Lung microvascular endothelial cell (primary cell): ENCODE data around the gene IQGAP2. TPM values are rescaled to one million over a fixed set of nuclear protein-coding genes. Genes with fewer than 3 reads are reported as not detected.

Experiments used
- DNase-seq, 2 donors: peaks; one replicate each; pipeline versions ENCODE4 v3.0.0 to v3.0.0-alpha.2; 2010; ENCODE audit warnings: low read depth in 2 of 2
- total RNA-seq: library from RNA; depleted of rRNA; stranded (reverse); fragments of >200 nt; gene quantifications from 2 replicates; pipeline ENCODE4 v1.2.1, GENCODE V29; 2014

Gene IQGAP2
- total RNA-seq, 1 donor from 2014 or later, result 3.4 TPM

GRCh38 chr5:76476474-76477038 is 73.5 kb downstream of the IQGAP2 start:
- no peak for DNase-seq

- no peak for DNase-seq
These were observed 74.0 kb downstream of the IQGAP2 start for GRCh38 chr5:76477061-76477460.

- no peak for DNase-seq
These were observed 74.5 kb downstream of the IQGAP2 start for GRCh38 chr5:76477571-76477970.

GRCh38 chr5:76479281-76479680 is 76.2 kb downstream of the IQGAP2 start:
- no peak for DNase-seq

GRCh38 chr5:76479973-76480667 is 77.0 kb downstream of the IQGAP2 start:
- no peak for DNase-seq

GRCh38 chr5:76482984-76483383 is 79.9 kb downstream of the IQGAP2 start:
- no peak for DNase-seq

- no peak for DNase-seq
These were observed 80.3 kb downstream of the IQGAP2 start for GRCh38 chr5:76483433-76483832.

- no peak for DNase-seq
These were observed 80.8 kb downstream of the IQGAP2 start for GRCh38 chr5:76483881-76484280.

GRCh38 chr5:76485511-76485910 is 82.4 kb downstream of the IQGAP2 start:
- no peak for DNase-seq

- no peak for DNase-seq
These were observed 84.3 kb downstream of the IQGAP2 start for GRCh38 chr5:76487386-76487785.

- DNase-seq, result no peak
These were observed 84.7 kb downstream of the IQGAP2 start for GRCh38 chr5:76487821-76488220.

GRCh38 chr5:76488969-76489368 is 85.9 kb downstream of the IQGAP2 start:
- no peak for DNase-seq

- no peak for DNase-seq
These were observed 87.0 kb downstream of the IQGAP2 start for GRCh38 chr5:76489877-76490688.

GRCh38 chr5:76490960-76491359 is 87.9 kb downstream of the IQGAP2 start:
- no peak for DNase-seq

- no peak for DNase-seq
These were observed 89.7 kb downstream of the IQGAP2 start for GRCh38 chr5:76492819-76493189.

GRCh38 chr5:76493190-76493837 is 90.2 kb downstream of the IQGAP2 start:
- DNase-seq, result no peak

GRCh38 chr5:76494201-76494600 is 91.1 kb downstream of the IQGAP2 start:
- DNase-seq, result no peak

- DNase-seq, result no peak
These were observed 92.8 kb downstream of the IQGAP2 start for GRCh38 chr5:76495870-76496269.

GRCh38 chr5:76497065-76497460 is 94.0 kb downstream of the IQGAP2 start:
- no peak for DNase-seq

GRCh38 chr5:76497986-76498717 is 95.1 kb downstream of the IQGAP2 start:
- no peak for DNase-seq

- no peak for DNase-seq
These were observed 96.5 kb downstream of the IQGAP2 start for GRCh38 chr5:76499507-76500161.
